HTERT RPE-1 (cell line): ENCODE results near the gene CLPTM1.

ENCODE experiments used
- in situ Hi-C: fragments of 300-500 bp; cut with MboI; formaldehyde crosslinking; loops from 4 replicates; pipeline ENCODE4 v1.14.3; 2020; ENCODE audit warnings: low sequenced_read_pairs

Gene CLPTM1

GRCh38 chr19:45008552-45008951 is 53.4 kb downstream of the CLPTM1 start:
- in situ Hi-C loops = no loop called here

GRCh38 chr19:45009625-45010255 is 54.6 kb downstream of the CLPTM1 start:
- in situ Hi-C loops = no loop called here

GRCh38 chr19:45010306-45010705 is 55.1 kb downstream of the CLPTM1 start:
- in situ Hi-C loops = no loop called here

GRCh38 chr19:45011959-45012358 is 56.8 kb downstream of the CLPTM1 start:
- in situ Hi-C loops = no loop called here

GRCh38 chr19:45016388-45017314 is 61.5 kb downstream of the CLPTM1 start:
- in situ Hi-C loops = no loop called here

DNA sequence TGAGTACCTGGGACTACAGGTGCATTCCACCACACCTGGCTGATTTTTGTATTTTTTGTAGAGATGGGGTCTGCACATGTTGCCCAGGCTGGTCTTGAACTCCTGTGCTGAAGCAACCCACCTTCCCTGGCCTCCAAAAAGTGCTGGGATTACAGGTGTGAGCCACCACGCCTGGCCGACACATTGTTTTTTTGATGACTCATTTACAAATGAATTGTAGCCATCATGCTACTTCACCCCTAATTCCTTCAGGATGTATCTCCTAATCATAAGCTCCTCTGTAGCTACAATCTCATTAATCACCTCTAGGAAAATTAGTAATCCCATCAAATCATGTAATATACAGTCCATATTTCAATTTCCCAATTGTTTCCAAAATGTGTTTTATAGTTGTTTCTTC is 64.0 kb downstream of the CLPTM1 start:
- in situ Hi-C loops = no loop called here

GRCh38 chr19:45020071-45020470 is 64.9 kb downstream of the CLPTM1 start:
- in situ Hi-C loops = no loop called here

DNA sequence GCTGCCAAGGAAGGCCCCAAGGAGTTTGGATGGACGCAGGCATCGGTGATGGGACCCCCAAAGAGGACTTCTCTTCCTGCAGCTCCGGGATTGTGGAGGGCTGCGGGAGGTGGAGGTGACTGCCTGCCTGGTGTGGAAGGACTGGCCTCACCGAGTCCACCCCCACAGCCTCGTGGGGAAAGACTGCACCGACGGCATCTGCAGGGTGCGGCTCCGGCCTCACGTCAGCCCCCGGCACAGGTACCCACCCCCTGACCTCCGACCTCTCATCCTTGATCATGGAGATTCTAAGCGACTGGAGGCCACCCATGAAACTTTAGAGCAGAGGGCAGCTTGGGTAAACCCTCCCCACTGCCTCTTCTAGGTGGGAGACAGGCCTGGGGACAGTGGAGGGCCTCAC is 66.8 kb downstream of the CLPTM1 start:
- in situ Hi-C loops = no loop called here

GRCh38 chr19:45023048-45023447 is 67.9 kb downstream of the CLPTM1 start:
- in situ Hi-C loops = no loop called here

DNA sequence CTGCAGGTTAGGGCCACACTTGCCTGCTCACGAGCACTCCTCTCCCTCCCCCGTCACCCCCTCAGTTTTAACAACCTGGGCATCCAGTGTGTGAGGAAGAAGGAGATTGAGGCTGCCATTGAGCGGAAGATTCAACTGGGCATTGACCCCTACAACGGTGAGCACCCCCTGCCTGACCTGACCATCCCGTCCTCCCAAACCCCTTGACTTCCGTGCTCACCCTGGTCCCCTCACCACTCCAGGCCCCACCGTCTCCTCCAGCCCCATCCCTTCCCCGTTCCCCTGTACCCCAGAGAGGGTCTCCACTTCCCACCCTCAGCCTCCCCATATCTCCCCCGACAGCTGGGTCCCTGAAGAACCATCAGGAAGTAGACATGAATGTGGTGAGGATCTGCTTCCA is 70.1 kb downstream of the CLPTM1 start:
- in situ Hi-C loops = no loop called here

- in situ Hi-C loops = no loop called here
Observed at GRCh38 chr19:45027371-45027770, 72.2 kb downstream of the CLPTM1 start.

DNA sequence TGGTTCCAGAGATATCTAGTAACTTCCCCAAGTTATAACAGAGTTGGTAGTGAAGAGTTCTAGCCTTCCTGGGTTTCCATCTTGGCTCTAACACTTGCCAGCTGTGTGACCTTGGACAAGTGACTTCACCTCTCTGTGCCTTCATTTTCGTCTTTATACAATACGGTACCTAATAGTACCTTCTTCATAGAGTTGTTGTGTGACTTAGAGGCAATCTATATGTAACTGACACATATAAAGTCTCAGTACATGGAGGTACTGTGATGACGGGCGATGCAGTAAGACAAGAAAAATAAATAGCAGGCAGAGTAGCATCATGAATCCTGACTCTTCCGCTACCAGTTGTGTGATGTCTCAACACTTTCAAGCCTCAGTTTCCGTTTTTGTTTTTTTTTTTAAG is 75.6 kb downstream of the CLPTM1 start:
- in situ Hi-C loops = no loop called here

DNA sequence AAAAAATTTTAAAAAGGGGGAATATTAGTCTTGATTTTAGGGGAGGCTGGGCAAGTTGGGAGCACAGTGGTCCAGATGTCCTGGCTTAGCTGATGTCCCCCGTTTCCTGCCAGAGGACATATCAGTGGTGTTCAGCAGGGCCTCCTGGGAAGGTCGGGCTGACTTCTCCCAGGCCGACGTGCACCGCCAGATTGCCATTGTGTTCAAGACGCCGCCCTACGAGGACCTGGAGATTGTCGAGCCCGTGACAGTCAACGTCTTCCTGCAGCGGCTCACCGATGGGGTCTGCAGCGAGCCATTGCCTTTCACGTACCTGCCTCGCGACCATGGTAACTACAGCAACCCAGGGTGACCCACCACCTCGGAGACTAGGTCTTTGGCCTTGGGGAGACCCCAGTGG is 77.2 kb downstream of the CLPTM1 start:
- in situ Hi-C loops = no loop called here

- in situ Hi-C loops = no loop called here
Observed at GRCh38 chr19:45035755-45036154, 80.6 kb downstream of the CLPTM1 start.

DNA sequence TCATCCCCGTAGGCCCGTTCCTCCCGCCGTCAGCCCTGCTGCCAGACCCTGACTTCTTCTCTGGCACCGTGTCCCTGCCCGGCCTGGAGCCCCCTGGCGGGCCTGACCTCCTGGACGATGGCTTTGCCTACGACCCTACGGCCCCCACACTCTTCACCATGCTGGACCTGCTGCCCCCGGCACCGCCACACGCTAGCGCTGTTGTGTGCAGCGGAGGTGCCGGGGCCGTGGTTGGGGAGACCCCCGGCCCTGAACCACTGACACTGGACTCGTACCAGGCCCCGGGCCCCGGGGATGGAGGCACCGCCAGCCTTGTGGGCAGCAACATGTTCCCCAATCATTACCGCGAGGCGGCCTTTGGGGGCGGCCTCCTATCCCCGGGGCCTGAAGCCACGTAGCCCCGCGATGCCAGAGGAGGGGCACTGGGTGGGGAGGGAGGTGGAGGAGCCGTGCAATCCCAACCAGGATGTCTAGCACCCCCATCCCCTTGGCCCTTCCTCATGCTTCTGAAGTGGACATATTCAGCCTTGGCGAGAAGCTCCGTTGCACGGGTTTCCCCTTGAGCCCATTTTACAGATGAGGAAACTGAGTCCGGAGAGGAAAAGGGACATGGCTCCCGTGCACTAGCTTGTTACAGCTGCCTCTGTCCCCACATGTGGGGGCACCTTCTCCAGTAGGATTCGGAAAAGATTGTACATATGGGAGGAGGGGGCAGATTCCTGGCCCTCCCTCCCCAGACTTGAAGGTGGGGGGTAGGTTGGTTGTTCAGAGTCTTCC is 82.4 kb downstream of the CLPTM1 start:
- in situ Hi-C loops = no loop called here

- in situ Hi-C loops = no loop called here
Observed at GRCh38 chr19:45038931-45039893, 84.0 kb downstream of the CLPTM1 start, which contains the start of gene CLASRP. Gene CLASRP, plus strand, starts transcription at chr19:45039045. Its CDS starts 1,168 bp downstream, at chr19:45040213.

- in situ Hi-C loops = no loop called here
Observed at GRCh38 chr19:45040059-45040771, 85.0 kb downstream of the CLPTM1 start.

DNA sequence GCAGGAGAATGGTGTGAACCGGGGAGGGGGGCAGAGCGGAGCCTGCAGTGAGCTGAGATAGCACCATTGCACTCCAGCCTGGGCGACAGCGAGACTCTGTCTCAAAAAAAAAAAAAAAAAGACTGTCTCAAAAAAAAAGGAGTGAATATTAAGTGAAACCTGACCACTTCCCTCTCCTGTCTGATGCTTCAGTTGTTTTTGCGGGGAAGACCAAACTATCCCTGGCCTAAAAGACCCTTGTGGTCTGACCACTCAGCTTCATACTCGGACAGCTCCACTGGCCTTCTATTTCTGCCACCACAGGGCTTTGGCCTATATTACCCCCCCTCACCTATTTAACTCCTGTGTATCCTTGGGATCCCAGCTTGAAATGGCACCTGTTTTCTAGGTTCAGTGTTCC is 85.9 kb downstream of the CLPTM1 start:
- in situ Hi-C loops = no loop called here
